ENCODE results near the gene C11orf52.
A peak's percentile ranks its signal among the peaks of the same experiment; 100 is the strongest.

GRCh38 chr11:111938687-111939160, 20.0 kb downstream of the C11orf52 start:
- TF ChIP-seq CTCF (IDR thresholded peaks at IDR 0.05; ENCODE audit: extremely low read depth in 1 of 2, insufficient read depth in 1 of 2, low read depth in 1 of 2, low read length in 2 of 2): no peak
- TF ChIP-seq FOS (IDR thresholded peaks at IDR 0.05; ENCODE audit: borderline replicate concordance, insufficient read depth, low read length): peak; percentile 45
- TF ChIP-seq POLR2AphosphoS5 (IDR thresholded peaks at IDR 0.05; ENCODE audit: insufficient read depth, low read depth, low read length): no peak
- no peak for TF ChIP-seq MAX (IDR thresholded peaks at IDR 0.05; ENCODE audit: insufficient read depth, insufficient read length)
- no peak for TF ChIP-seq POLR2A (IDR thresholded peaks at IDR 0.05; ENCODE audit: low read depth, low read length)
- no peak for TF ChIP-seq EZH2 (IDR thresholded peaks at IDR 0.05; ENCODE audit: borderline replicate concordance, low read depth, low read length, severe bottlenecking)
- TF ChIP-seq JUN (IDR thresholded peaks at IDR 0.05; ENCODE audit: borderline replicate concordance, insufficient read depth, insufficient read length, low read depth): no peak
